ENCODE data around the gene ISL2.

DNA sequence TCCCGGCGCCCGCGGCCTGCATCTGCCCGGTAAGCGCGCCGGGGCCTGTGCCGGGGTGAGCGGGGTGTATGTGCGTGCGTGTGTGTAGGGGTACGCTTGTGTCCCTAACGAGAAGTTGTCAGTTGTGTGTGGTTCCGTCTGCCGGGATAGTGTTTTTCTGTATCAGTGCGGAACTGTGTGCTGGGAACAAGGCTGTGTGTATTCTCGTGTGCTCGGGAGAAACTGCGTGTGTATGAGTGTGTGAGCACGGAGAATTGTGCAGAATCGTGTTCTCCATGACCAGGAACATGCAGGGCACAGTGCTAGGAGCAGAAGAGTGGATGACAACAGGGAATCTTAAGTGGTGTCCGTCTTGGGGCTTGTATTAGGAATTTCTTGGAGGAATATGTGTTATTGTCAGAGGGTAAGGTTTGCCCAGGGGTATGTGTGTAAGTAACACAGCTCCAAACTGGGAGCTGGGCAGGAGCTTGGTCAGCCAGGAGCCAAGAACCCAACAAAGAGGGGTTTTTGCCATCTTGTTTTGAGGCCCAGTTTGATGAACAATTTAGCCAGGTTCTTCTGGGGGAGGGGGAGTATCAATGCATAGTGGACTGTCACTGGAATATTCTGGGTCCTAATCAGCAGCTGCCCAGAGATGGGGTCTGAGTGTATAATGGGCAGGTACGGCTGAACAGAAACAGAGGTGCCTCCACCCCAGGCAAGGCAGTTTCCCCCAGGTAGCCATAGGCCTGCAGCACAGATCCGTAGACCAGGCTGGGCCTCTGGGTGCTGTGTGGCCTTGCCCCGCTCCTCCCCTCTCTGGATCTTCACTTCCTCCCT is 2.1 kb downstream of the ISL2 start:
- TF ChIP-seq, protein P1, sequence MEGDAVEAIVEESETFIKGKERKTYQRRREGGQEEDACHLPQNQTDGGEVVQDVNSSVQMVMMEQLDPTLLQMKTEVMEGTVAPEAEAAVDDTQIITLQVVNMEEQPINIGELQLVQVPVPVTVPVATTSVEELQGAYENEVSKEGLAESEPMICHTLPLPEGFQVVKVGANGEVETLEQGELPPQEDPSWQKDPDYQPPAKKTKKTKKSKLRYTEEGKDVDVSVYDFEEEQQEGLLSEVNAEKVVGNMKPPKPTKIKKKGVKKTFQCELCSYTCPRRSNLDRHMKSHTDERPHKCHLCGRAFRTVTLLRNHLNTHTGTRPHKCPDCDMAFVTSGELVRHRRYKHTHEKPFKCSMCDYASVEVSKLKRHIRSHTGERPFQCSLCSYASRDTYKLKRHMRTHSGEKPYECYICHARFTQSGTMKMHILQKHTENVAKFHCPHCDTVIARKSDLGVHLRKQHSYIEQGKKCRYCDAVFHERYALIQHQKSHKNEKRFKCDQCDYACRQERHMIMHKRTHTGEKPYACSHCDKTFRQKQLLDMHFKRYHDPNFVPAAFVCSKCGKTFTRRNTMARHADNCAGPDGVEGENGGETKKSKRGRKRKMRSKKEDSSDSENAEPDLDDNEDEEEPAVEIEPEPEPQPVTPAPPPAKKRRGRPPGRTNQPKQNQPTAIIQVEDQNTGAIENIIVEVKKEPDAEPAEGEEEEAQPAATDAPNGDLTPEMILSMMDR (IDR thresholded peaks at IDR 0.05; ENCODE audit: low read length): no peak
- no peak for TF ChIP-seq EZH2 (IDR thresholded peaks at IDR 0.05; ENCODE audit: borderline replicate concordance, low read length)
